GM18907 (cell line): ENCODE measurements around the gene CTNNA3.

Source experiments
- ATAC-seq: cut with Tn5 transposase; IDR thresholded peaks from one replicate; pipeline ENCODE4 v1.9.1; 2021; ENCODE audit warnings: mild to moderate bottlenecking, moderate library complexity; ENCODE audit not compliant: unreplicated experiment

Gene CTNNA3

GRCh38 chr10:66513504-66513903, 1182.5 kb downstream of the CTNNA3 start:
- no peak for ATAC-seq

DNA sequence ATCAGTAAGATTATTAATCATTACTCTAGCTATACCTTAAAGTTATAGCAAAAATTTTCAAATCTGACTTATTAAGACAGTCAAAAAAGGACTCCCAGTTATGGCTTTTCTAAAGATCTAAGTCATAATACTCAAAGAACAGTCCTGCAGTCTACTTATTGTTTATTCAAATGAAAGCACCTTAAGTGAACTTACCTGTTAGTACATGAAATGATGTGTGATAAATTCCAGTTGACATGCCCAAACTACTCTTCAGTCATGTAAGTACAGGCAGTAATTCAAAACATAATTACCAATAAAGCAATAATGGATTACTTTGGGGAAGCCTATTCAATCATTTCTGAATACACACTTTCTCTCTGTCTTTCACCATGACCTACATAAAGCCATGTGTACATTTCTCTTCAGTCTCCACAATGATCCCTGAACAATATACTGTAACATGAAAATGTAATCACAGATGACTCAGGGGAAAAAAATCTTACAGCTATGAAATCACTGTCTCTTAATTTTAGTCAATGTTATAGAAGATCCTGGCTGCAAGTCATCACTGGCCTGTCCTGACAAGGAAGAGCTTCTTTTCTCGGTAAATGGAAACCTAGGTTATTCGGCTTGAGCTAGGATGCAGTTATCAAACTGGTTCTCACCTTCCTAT, 1190.9 kb downstream of the CTNNA3 start:
- no peak for ATAC-seq

GRCh38 chr10:66501356-66501755, 1194.6 kb downstream of the CTNNA3 start:
- no peak for ATAC-seq

- no peak for ATAC-seq
These were observed 1212.0 kb downstream of the CTNNA3 start for GRCh38 chr10:66483966-66484365.

DNA sequence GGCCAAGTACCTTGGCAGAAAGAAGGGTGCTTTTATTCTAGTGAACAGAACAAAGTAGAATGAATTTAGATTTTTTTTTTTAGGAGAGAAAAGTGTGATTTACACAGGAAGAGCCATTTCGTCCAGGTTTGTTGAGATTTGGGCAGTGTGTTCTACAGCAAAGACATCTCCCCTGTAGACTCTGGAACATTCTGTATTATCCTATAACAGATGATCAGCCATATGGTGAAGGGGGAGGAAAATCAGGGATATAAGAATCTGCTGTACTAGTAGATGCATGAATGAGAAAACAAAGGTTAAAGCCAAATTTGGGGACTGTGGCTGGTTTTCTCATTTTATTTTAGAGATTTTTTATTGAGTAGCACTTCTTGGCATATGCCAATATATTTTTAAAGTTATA, 1223.8 kb downstream of the CTNNA3 start:
- no peak for ATAC-seq

DNA sequence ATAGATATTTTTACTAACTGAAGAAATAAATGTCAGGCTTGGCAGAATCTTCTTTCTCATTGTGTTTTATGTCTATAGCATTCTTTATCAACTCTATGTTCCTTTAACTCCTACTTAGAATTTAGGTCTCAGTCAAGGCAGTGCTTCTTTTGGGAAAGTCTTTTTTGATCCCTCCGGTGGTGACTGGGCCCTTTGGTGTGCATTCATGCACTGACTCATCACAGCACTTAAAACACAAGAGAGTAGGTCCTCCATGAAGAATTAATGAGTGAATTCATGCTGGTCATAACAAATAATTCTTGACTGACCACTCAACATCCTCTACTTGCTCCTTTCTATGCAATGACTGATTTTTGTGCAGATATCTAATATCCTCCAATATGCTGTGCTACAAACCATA, 1229.0 kb downstream of the CTNNA3 start:
- ATAC-seq = no peak

DNA sequence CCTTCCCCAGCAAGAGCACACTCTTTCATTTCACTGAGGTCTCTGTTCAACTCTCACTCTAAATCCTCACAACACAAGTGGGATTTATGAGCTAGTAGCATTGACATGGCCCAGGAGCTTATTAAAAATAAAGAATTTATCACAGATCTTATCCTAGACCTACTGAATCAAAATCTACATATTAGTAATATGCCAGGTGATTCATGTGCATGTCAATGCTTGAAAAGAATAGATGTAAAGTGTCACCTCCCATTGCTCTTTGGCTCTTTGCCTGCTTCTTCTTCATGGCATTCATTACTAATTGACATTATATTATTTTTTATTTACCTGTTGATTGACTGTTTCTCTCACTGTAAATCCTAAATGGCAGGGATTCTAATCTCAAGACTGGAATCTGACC, 1229.4 kb downstream of the CTNNA3 start:
- no peak for ATAC-seq

DNA sequence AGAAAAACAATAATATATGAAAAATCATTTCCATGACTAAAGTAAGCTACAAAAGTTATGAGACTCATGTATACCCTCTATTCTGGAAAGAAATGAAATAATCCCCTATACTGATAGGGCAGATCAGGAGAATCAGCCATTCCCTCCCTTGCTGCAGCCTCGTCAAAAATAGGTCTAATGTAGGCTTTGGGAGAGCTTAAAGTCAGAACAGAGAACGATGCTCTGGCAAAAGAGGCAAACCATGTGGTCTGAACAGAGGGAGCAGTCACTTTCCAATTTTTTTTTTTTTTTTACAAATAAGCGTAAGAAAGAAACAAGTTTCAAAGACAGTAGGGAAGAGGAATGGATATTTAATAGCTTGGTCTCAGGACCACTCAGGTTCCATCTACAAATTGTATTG, 1232.4 kb downstream of the CTNNA3 start:
- no peak for ATAC-seq

DNA sequence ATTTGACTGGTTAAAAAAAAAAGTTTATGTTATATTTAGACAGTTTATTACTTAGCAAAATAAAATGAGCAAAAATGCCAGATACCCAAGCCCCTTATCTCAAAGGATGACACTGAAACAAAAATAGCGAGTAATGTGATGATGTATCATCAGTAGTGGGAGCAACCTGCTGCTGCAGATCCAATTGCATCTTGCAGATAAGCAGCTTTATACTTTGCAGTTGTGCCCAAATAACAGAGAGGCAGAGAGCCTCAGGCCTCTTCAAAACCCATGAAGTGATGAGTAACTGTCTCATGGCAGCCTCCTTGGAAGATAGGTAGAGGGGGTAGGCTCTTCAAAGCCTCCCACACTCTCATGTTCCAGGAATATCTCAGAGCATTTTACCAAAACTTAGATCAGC, 1238.4 kb downstream of the CTNNA3 start:
- no peak for ATAC-seq

DNA sequence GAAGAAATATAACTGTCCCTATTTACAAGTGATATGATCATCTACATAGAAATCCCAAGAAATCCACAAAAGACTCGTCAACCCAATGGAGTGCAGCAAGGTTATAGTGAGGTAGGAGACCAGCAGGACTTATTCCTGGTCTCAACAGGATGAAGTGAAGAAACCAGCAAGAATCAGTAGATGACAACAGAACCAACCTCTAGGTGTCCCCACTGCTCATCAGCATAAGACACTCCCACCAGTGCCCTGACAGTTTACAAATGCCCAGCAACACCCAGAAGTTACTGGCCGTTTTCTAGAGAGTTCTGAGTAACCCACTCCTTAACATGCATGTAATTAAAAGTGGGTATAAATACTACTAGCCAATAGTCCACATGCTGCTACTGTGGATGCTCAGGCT, 1240.7 kb downstream of the CTNNA3 start:
- no peak for ATAC-seq

GRCh38 chr10:66440568-66440967, 1255.4 kb downstream of the CTNNA3 start:
- no peak for ATAC-seq

DNA sequence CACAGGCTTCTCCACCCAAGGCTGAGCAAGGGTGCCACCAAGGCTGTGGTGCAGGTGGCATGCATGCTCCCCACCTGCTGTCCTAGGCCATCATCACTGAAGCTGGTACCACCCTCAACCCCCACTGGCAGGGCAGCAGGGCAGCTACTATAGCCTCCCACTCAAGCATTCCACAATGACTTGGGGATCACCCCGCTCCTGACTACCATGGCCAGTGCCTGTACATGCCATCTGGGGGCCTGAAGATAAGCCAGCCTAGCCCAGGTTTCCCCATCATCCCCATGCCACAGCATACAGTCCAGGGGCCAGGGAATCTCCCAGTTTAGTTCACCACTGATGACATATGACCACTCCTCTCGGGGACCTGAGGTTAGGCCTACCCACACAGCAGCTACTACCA, 1281.1 kb downstream of the CTNNA3 start:
- ATAC-seq = no peak

DNA sequence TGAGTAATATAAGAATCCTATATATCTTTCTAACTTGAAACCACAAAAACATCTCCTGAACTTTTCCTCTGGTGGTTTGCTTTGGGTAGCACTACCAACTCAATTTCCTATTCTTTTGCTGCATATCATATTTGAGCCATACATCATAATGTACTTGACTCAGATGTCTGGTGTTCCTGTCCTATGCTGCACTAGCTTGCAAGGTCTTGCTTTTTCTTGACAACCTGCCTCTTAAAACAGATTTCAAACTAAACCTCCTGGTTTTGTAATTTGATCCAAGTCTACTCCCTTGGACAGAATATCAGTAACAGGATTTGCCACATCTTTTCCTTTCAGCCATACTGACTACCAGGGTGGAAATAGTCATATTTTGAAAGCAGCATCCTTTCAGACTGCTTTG, 1290.4 kb downstream of the CTNNA3 start:
- no peak for ATAC-seq

DNA sequence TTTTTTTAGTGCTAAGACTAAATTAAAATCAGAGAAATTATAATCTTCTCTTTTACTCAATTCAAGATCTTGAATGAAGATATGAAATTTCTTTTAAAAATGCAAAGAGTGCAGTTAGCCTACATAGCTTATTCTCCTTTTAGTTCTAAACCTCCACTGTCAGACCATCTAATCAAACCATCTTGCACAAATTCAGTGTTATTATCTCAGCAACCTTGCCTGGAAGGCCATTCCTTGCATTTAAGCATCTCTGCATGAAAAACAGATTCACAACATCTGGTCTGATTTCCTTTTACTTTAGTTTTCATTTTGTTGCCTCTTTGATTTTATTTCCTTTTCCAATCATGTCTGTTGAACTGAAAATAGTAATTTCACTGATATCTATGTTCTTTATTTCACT, 1297.3 kb downstream of the CTNNA3 start:
- no peak for ATAC-seq

- ATAC-seq = no peak
These were observed 1301.5 kb downstream of the CTNNA3 start for GRCh38 chr10:66394342-66395063.

GRCh38 chr10:66390926-66391325, 1305.1 kb downstream of the CTNNA3 start:
- no peak for ATAC-seq

GRCh38 chr10:66381045-66381444, 1315.0 kb downstream of the CTNNA3 start:
- ATAC-seq = no peak

- ATAC-seq = no peak
These were observed 1317.7 kb downstream of the CTNNA3 start for GRCh38 chr10:66378117-66378876.

- ATAC-seq = no peak
These were observed 1327.8 kb downstream of the CTNNA3 start for GRCh38 chr10:66368146-66368545.

DNA sequence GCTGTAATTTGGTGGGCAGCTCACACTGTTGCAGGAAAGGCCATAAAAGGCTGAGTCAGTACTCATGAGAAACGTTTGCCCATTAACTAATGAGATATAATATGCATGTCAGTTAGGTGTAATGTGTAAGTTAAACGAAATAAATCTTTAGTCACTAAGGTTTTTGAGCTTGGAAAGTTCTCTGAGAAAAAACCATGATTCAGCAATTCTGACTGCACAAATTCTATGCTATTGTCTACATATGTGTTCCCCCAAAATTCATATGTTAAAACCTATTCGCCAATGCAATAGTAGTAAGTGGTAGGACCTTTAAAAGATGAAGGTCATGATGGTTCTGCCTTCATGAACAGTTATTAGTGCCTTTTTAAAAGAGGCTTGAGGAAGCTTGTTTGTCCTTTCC, 1329.8 kb downstream of the CTNNA3 start:
- ATAC-seq = no peak

DNA sequence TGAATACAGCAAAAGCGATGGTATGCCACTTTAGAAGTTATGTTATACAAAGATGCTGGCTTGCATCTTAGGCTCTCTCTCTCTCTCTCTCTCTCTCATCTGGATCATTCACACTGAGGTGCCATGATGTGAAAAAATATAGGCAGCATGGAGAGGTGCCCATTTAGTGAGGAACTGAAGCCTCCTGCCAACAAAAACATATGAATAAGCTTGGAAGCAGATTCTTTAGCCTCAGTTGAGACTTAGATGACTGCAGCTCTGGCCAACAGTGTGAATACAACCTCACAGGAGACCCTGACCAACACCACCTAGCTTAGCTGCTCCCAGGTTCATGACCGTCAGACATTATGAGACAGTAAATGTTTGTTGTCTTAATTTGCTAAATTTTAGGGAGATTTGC, 1330.3 kb downstream of the CTNNA3 start:
- ATAC-seq = no peak

GRCh38 chr10:66362522-66362921, 1333.5 kb downstream of the CTNNA3 start:
- no peak for ATAC-seq
